Fibroblast of upper back skin (primary cell): ENCODE data around the gene TRIO.
"Not testable (repeated sequence)": the region's sequence is repeated elsewhere in the genome, so short reads cannot be mapped to it uniquely, and the experiment has no call there.

Experiments
- DNase-seq: peaks from one replicate; pipeline ENCODE4 v3.0.0-alpha.2; 2013

The TRIO gene

DNA sequence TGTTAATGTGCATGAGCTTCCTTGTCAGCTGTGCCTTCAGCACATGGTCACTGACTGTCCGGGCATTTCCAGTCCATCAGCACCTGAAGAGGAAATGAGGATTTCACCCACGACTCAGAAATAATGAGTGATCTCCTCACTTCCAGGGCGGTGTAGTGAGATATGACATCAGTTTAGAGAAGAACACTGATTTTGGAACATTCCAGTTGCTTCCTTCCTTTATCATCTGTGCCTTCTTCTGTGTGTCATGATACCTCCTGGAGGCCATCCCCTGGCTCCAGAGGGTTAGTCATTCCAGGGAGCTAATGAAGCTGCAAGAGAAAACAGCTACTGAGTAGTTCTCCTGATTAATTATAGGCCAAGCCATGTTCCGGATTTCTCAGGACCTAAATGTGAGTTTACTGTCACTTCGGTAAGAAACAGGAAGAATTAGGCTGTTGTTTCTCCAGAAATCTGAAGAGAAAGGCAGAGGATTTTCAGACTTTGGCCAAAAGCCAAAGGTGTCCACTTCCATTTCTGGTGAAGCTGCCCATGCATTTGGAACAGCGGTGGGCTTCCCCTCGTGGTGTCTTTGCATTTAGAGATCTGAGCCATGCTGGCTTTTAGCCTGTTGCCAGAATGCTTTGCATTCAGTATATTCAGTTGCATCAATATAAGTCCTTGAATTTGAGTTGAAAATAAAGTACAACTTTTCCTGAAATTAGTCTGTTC, 277.1 kb downstream of the TRIO start:
- DNase-seq: no peak

DNA sequence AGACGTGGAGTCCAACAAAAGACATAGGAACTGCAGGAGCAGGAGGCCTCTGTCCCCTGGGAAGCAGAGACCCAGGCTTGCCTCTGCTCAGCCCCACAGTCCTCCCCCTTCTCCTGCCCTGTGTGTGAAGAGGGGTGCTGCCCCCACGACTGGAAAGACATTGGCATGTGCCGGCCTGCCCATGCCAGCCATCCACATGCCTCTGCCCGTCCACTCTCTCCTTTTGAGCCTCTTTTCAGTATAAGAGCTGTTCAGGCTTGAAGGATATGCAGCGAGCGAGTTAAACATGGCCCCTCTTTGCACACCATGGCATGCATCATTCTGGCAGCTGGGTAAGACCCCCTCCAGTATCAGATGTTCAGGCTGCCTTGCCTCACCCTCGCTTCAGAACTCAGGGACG, 278.7 kb downstream of the TRIO start:
- no peak for DNase-seq

DNA sequence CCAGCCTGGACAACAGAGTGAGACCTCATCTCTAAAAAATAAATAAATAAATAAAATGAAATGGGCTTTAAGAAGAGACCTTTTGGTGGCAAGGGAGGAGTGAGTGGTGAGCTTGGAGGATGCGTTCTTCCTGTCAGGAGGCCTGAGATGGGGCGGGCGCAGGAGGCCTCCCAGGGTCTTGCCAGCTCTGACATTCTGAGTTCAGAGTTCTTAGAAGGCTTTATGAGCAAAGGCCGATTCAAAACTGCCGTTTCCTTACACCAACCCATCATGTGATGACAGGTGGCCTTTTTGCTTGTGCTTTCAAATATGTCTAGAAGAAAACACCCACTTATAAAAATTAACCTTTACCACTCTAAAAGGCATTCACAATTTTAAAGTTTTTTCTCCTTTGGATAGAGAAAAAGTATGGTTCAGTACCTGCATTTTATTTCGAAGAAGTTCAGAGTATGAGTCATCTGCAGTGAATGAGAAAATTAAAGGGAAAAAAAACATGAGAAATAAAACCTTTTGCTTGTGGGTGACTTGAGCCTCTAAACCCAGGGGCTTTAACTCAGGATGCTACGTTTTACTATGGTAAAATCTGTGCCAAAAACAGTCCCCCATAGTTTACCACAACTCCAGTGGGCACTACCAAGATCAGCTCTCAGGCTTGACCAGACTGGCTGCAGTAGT, 281.0 kb downstream of the TRIO start:
- no peak for DNase-seq

DNA sequence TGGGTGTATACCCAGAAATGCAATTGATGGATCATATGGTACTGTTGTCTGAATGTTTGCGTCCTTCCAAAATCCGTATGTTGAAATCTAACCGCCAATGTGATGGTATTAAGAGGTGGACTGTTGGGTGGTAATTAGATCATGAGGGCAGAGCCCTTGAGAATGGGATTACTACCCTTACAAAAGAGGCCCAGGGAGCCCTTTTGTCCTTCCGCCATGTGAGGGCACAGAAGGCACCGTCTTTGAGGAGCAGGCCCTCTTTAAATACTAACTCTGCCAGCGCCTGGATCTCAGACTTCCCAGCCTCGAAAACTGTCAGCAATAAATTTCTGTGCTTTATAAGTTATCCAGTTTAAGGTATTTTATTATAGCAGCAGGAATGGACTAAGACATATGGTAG, 282.4 kb downstream of the TRIO start:
- no peak for DNase-seq

DNA sequence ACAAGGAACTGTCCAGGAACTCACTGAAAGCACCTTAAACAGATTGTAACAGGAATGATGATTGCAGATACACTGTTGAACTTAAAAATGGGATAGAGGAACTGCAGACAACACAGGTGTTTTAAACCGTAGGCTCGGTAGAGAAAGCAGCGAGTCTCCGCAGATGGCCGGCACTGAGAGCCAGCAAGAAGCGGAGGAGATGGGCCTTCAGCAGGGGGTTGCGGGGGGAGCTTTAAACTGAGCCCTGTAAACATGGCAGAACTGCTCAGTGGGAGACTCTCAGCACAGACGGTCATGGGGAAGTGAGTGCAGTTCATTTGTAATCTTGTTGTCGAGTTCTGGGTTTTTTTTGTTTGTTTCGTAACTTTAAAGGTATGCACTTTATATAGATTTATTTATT, 283.4 kb downstream of the TRIO start:
- no peak for DNase-seq

DNA sequence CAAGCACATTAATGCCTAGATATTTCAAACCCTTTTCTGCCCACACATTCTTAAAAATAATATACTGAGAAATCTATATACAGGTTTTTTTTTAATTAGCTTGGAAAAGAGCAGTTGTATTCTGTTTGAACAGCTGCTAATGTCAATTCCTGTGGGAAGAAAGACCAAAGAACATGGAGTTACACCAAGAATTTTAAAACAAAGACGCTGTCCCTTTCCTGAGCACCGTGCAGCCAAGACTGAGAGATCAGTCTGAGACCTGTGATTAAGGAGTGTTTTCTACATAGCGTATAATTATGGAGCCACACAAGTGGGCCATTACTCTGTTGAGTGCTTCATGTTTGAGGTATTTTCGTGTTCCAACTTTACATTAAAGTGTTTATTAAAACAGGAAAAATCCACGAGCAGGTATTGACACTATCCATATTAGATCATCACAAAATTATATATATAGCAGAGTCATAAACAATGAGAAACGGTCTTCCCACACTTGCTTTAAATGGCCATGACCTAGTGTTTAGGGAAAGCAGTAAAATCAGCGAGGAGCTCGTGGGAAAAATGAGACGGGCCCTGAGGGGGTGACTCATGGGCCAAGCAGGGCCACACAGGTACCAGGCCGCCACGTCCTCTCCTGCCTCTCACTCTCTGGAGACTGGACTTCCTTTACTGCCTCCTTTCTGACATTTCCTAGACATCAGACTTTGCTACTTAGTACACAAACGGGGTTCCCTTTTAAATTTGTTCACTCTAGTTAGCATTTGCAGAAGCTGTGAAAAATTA, 285.4 kb downstream of the TRIO start:
- peak; percentile 25 for DNase-seq

DNA sequence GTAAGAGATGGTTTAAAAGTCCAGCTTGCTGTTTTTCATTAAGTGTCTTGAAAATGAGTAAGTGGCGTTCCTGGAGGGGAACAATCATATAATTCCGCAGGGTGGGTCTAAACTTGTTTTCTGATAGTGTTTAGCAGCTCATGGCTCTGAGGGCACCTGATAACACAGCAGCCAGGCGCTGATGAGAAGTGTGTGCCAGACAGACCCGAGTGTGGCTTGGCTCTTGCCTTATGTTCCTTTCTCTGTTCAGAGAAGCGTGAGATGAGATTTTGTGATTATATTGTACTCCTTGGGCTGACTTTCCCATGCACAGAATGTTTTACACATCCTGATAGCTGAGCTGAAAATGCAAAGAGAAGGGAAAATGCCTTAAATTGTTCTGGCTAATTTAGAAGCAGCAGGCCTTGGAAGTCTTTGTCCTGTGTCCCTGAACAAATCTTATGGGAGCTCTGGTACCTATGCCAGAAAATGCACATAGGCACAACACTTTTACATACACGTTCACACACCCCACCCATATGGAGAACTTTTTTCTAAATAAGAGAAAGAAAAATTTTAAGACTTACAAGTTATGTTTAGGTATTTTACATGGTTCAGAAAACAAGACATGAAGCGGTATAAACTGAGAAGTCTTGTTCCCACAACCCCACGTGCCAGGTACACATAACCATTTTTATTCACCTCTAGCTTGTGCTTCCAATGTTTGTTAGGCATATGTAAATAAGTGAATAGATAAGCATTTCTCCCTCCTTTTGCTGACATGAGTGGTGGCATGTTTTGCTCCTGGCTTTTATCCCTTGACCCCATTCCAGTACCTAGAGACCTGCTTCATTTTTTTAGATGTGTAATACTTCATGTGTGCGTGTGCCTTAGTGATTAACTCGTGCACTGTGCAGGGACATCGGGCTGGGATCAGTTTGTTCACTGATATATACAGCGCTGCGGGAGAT, 286.2 kb downstream of the TRIO start:
- no peak for DNase-seq

DNA sequence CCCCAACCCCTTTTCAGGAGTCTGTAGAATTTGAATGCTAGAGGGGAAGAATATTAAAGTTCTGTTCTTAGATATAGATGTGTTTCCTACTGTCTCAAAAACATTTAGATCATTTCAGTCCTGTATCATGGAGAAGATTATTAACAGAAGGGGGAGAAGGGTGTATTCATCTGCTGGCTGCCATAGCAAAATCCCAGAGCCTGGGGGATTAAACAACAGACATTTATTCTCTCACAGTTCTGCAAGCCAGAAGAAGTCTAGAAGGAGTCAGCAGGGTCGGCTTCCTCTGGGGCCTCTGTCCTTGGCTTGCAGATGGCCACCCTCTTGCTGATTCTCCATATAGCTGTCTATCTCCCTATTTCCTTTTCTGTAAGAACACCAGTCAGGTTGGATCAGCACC, 288.4 kb downstream of the TRIO start:
- DNase-seq: no peak

DNA sequence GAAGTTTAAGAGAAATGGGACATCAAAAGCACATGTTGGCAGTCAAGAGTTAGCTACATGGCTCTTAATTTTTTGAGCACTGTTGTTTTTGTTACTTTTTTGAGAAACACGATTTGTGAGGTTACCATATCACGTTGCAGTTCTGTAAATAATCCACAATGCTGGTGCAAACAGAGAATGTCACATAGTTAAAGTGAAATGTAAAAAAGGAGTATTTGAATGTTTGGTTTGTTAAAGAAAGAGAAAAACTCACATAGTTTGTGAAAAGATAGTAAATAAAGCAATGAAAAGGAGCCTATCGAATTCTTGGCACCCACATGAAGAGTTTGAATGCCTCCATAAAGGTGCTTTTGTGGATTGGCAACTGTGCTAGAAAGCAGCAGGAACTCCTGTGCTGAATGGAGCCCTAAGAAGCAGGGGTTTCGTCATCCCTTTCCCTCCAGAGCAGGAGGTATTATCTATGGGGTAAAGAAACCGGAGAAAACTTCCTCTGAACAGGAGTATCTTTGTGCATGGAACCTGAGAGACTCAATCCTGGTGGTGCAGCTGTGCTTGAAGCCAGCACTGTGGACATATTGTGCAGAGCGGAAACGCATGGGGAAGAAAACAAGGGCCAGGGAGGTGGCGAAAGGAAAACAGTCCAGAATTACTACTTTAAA, 289.9 kb downstream of the TRIO start:
- no peak for DNase-seq

DNA sequence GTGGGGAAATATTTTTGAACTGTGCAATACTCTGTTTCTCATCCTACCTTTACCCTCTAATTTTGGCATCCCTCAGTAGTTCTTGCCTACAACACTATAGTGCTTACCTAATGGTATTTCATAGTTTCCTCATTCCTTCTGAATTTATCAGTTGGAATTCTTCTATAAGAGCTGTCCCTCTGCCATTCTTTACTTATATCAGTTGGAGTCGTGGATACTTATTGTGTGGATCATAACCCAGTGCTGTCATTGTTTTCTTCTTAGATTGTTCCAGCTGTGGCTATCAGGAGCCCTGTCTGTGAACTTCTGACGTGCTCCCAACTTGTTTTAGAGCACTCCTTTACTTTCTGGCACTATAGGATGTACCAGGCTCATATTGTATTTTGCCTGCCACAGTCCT, 292.3 kb downstream of the TRIO start:
- DNase-seq: peak; percentile 66

DNA sequence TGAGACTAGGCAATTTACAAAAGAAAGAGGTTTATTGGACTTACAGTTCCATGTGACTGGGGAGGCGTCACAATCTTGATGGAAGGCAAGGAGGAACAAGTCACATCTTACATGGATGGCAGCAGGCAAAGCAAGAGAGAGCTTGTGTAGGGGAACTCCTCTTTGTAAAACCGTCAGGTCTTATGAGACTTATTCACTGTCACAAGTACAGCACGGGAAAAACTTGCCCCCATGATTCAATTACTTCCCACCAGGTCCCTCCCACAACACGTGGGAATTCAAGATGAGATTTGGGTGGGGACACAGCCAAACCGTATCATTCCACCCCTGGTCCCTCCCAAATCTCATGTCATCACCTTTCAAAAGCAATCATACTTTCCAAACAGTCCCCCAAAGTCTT, 293.0 kb downstream of the TRIO start:
- DNase-seq: not testable (repeated sequence)

DNA sequence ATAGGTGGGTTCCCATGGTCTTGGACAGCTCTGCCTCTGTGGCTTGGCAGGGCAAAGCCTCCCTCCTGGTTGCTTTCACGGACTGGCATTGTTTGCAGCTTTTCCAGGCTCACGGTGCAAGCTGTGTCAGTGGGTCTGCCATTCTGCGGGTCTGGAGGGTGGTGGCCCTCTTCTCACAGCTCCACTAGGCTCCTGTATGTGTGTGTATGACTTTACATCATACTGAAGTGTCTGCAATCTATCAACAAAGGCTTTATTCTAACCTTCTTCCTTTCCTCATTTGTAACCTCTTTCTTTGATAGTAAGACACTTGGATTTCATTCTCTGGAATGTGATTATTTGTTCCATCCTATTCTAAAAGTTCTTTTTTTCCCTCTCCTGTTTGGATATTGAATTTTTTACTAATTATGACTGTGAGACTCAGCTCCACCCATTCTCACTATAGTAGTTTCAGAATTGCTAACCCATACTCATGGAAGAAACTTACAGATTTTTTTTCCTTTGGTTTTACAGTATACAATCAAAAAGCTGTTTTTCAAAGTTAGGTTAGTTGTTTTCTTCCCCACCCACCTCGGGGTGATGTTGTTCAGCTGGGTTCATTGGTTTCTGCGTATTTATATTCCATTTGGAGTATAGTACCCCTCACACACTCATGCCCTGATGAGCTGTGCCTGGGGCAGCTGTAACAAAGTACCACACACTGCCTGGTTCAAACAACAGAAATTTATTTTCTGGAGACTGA, 293.8 kb downstream of the TRIO start:
- no peak for DNase-seq

DNA sequence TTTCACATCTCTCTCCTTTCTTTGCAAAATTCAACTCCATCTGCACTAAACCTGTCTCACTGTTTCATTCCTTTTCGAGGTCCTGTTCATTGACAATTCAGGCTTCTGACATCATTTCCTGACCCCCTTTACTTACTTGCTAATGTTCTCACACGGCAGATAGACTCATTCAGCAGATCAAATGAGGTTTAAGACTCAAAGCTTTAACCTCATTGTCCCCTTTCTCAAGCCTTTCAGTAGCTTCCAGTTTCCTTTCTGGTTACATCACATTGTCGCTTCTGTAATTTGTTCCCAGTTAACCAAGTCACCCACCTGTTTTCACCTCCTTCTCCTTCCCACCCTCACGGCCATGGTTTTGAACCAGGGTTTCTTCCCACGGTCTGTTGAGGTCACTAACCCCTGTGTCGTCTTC, 295.1 kb downstream of the TRIO start:
- no peak for DNase-seq

DNA sequence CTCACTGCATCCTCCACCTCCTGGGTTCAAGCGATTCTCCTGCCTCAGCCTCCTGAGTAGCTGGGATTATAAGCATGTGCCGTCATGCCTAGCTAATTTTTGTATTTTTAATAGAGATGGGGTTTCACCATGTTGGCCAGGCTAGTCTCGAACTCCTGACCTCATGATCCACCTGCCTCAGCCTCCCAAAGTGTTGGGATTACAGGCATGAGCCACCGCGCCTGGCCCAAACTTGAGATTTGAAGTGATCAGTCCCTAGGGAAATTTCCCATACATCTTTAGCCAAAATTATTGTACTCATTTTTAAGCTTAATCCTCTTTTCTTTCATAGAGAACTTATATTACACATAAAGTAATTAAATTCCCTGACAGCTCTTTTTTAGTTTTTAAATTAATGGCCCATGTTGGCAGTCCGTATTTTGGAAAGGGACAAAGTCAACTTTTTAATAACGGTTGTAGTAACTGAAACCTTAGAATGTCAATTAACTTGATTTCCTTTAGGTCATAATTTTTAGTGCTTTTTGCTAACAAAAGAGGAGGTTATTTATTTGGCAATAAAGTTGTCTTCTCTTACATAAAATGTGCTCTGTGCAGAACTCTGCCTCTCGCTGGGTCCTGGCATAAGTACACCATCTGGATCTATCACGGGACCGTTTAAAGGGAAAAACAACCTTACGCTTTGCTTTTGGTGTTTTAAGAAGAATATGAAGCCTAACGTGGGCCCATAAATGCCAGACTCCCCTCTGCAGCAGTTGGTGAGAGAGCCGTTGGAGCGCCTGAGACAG, 296.1 kb downstream of the TRIO start:
- DNase-seq: no peak

DNA sequence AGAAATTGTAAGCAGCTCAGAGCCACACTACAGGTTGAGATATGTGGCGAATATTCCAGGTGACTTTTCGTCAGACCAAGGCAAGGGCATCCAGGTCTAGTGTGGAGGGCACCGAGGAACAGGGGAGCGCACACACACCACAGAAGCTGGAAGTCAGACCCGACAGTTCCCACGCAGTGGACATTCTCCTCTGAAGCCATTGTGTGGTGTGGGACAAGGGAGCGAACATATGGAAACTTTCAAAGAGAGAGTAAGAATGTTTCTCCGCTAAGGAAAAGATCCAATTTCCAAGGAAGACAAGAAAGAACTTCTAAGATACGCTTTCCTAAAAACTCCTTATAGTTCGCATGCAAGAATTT, 297.1 kb downstream of the TRIO start:
- no peak for DNase-seq

DNA sequence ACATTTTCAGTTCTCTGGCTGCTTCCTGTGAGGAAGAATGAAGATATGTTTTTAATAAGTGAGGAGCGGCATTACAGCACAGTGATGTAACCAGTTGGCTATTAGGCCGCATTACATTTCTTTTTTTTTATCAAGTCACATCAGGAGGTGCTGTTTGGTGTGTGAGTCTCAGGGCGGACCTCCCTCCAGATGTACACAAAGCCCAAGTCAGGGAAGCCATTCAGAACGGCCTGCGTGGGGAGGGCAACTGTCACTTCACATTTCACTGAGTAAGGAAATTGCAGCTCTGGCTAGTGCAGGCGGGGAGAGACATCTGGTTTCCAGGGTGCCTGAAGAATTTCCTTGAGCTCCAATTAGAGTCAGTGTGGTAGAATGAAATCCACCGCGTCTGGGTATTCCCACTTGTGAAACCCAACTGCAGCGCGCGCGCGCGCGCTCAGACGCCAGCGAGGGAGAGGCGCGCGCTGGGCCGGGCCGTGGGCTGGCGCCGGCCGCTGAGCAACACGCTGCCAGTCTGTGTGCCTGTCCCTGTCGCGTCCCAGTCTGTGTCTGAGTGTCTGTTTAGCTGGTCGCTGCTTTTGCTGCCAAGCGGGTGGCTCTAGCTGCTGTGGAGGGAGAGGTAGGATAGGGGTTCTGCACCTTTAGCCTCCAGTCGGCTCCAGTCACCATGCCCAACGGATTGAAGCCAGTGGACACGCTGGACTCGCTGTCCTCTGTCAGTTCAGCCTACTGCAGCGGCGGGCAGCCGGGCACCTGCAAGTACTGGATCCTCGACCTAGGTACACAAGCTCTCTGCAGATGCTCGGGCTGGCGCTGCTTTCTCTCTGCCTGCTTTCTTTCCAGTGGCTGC, 297.7 kb downstream of the TRIO start:
- peak; percentile 98 for DNase-seq

DNA sequence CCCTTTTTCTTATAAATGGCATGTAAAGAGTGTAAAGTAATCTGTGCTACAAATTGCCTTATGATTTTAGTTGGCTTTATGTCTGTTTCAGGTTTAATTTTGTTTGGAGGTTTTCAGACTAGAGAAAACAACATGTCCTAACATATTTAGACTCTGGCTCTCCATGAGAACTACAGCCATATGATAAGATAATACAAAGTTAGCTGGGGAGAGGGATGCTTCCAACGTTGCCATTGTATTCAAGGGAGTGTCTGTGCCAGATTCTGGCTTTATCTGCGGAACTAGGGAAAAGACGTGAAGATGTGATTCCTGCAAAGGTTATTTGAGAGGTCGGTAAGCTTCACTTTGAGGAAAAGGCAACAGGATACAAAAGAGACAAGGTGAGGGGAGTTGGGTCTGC, 298.5 kb downstream of the TRIO start:
- DNase-seq: no peak

DNA sequence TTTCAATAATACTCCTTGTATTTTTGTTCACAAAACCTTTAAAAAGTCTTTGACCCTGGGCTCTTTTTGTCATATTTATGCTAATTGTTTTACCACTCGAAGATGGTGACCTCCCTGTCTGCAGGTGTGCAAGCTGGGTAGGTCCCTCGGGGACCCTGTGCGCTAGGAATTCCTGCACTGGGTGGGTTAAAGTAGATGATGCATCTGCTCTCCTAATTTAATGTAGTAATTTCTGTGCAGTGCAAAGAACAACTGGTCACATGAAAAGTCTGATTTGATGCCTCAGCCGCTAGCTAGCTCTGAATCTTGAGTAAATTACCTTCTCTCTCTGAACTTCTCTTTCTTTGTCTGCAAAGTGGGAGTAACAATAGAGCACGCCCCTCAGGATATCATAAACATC, 299.4 kb downstream of the TRIO start:
- DNase-seq: no peak

DNA sequence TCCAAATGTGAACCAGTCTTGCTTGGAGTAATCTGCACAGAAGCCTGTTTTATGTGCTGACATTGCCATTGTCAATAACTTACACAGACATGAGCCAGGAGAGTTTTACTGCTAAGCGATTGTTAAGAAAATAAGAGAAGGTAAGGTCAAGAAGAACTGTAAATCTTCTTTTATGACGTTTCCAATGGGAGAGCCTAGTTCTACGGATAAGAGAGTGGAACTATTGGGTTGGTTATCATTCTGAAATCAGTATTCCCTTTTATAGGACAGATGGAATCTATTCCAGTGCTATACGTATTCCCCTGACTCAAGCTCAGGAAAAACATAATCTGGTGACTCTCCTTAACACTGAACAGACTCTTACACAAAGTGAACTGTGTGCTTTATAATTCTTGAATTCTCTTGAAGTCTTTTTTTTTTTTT, 300.5 kb downstream of the TRIO start:
- DNase-seq: peak; percentile 51

DNA sequence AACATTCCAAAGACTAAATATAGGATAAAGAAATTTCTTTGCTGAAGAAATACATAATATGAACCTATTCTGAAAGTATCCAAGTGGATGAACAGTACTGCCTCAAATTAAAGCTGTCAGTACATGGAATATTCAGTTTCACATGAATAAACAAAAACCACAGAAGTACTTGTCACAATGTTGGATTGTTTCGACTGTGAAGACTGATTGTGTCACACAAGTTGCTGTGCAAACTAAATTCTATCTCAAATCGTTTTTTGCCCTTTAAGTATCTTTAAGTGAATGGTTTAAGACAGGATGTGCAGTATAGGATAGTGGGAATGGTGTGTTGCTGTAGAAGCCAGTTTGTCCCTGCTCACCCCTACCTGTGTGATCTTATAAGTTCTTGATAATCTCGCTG, 301.0 kb downstream of the TRIO start:
- no peak for DNase-seq
